Stimulated activated CD4-positive, alpha-beta T cell treated with anti-CD3 and anti-CD28 coated beads, Interleukin-1b, Interleukin-23, amount 100 ng/mL, for 4 hours (primary cell): ENCODE data around the gene BOD1L1.

ENCODE experiments used
- DNase-seq, 2 donors: peaks; one replicate each; pipeline ENCODE4 v3.0.0-alpha.2; 2020; ENCODE audit warnings: low read depth in 2 of 2

BOD1L1 gene

DNA sequence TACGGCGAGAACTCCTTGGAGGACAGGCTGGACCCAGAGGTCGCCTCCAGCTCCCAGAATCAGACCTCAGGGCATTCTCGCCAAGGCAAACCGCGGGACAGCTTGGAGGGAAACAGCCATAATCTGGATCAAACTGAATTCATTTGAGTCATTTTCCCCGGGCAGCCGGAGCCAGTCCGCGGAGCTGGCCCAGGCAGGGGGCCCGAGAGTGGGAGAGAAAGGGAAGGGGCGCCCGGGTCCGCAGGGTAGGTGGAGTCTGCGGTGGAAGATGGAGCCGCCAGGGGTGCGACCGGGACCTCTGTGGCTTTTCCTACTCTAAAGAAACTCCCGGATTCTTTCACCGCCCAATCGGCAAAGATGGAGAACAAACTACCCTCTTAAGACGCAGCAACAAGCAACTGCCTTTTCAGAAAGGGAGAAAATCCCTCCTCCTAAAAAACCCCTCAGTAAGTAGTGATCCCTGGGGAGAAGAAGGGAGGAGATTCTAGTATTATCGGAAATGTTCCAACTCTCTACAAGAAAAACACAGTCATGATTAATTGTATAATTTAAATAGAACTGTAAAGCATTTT, 88.4 kb downstream of the BOD1L1 start:
- DNase-seq: no peak

DNA sequence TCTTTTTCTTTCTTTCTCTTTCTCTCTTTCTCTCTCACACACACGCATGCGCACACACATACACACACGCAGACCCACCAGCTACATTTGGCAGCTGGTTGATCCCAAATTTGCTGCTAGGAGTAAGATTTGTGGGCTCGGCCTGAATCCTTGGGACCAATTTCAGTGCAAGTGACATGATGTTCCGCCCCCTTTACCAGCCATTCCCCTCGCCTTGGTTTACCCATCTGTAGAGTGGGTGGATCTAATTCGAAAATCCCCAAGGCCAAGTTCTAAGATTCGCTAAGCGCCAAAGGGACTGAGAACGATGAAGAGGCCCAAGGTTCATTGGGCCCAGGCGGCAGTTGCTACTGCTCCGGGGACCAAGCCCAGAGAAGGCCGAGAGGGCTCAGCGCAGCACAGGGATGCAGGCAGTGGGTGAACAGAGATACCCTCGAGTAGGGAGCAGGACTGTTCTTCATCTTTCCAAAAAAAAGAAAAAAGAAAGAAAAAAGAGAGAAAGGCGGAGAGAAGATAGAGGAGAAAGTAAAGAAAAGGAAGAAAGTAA, 89.0 kb downstream of the BOD1L1 start:
- DNase-seq: no peak

DNA sequence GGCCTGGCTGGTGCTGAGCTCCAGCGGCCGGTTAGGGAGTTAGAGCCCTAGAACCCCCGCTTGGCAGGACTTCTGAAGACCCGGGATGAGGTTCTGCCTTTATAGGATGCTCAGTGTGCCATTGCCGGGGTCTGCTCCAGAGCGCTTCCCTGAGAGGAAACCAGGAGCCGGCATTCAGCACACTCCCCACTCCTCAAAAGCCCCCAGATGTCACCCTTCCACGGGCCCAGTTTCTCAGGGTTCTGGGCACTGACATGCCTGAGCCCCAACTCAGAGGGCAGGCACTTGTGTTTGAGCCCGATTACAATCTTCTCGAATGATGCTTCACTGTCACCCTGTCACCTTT, 89.7 kb downstream of the BOD1L1 start:
- no peak for DNase-seq

DNA sequence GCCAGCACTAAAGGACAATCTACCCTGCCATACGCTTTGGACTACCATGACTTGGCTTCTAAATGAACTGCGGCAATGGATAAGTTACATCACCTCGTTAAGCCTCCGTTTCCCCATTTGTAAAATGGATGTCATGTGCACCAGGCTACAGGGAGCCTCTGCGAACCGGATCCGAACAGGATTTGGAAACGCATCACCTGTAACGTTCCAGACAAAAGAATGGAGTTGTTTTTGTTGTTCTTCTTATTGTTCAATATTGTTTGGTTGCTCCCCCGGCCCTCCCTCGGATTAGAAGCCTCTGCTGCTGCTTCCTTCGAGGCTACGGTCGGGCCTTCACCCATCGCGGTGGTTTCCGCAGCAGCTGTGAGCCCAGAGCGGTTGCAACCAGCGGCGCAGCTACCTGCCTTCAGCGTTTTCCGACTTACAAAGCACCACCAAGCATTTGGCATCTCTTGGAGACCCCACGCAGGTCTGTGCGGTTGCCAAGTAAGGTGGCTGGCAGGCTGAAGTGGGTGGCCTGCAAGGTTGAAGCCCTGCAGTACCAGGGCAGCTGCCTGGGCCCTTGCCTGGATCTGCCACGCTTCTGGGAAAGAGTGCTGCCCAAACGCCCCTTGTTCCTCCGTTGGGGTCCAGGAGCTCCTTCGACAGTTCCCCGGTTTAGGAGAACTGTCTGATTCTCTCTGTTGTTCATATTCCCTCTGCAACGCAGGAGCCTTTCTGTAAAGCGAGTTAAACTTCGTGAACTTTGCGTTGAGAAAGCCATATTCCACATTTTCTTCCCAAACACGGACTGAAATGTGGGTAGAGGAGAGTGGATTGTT, 90.3 kb downstream of the BOD1L1 start:
- no peak for DNase-seq

DNA sequence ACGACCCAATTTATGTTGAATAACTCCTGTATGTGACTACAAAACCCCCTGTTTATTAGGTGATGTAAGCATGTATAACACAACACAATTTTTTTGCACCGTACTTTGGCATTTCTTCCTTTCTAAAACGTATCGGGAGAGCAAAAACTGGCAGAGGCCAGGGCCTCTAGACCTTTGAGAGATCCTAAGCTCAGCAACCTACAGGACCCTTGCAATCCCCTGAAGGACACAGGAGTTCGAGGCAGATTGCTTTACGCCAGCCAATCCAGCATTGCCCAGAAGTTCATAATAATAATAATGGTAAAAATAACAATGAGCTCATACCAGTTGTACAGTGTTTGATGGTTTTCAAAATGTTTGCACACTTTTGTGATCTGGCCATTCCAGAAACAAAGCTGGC, 90.9 kb downstream of the BOD1L1 start:
- no peak for DNase-seq

DNA sequence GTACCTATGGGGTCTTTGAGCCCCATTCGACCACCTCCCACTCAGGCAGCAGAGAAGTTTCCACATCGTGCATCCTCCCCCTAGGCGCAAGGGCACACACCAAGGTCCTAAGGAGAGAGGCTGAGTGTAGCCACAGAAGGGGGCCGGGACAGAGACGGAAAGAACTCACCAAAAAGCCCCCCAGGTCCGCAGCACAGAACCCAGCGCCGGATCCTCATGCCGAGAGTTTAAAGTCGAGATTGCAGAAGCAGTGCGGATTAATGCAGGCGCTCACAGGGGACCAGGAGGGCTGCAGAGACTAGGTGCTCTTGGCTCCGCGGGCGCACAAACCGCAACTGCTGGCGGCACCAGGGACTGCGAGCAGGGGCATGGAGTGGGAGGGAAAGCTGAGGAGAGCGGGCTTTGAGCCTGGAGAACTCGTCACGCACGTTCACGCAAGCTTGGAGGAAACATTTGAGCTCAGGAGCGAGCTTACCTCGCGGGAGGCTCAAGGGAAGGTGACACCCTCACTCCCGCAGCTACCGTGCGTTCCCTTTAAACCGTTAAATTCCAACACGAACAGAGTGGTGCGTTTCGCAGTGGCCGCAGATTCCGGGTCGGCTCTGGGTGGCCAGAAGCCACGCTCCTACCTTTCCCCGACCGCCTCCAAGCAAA, 91.7 kb downstream of the BOD1L1 start:
- DNase-seq: no peak

DNA sequence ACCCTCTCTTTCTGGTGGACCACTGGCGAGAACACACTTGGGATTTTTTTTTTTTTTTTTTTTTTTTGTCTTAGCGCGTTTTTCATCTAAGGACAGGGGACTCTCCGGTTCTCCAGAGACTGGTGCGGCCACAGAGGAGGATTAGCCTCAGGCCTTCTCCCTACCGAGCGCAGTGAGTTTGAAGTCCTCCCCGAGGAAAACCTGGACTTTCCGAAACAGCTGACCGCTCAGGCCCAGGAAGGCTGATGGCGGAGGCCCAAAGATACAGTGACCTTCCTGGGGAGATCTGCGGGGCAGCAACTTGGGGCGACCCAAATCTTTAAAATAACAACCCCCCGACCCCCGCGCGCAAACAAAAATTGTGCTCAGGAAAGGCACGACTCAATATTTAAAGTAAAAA, 92.4 kb downstream of the BOD1L1 start:
- DNase-seq: no peak

DNA sequence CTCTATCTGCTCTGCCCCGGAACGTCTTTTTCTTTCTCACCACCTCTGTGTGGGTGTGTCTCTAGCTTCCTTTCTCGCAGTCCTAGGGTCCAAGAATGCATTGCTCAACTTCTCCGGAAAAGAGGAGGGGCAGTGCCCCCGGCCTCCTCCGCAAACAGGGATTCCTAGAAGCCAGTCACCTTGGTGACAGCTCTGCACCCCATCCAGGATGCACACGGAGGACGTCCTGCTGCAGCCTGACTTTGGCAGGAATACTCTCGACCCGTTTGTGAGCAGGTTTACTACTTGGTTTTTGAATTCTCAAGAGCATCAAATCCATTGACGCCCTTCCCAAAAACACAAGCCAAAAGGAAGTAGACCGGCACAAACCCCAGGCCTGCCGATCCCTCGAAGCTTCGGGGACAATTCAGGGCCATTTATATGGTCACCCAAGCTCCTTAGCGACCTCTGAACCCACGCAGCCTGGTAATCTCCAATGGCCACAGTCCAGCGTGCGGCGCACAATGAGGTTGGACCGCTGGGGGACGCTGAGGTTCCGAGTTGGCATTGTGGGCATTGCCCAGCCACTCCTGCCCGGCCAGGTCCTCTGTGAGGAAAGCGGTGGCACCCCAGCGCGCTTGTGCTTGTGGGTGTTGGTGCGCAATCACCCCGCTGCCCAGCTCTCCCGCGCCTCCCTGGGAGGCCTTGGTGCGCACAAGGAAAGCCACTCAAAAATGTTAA, 93.0 kb downstream of the BOD1L1 start:
- no peak for DNase-seq

DNA sequence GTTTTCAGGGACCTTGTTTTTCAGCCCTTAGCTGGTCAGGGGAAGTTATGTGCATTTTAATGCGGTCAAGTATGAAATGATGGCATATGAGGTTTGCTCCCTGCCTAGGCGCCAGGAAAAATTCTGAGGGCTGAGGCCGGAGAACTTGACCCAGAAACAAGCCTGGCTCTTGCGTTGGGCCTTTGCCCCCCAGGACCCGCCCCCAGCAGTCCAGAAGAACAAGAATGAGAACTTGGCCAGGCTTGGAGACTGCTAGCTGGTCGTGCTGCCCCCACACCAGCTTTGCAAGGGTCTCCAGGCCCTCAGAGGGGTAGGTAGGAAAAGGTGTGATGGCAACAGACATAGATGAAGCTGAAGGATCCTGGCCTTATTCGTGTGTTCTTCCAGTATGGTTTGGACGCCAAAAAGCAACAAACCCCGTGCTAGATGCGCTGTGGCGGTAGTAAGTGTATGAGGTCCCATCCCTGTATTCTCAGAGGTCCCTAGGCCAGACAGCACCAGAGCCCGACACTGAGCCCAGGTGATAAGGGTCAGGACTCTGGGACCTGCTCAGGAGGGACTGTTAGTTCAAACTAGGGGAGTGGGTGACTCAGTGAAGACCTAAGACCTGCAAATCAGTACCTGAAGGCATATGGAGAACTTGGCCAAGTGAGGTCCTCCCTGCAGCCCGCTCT, 93.7 kb downstream of the BOD1L1 start:
- DNase-seq: no peak

GRCh38 chr4:13531625-13531998, 95.9 kb downstream of the BOD1L1 start:
- DNase-seq: no peak

GRCh38 chr4:13530823-13531624, 96.5 kb downstream of the BOD1L1 start:
- no peak for DNase-seq

DNA sequence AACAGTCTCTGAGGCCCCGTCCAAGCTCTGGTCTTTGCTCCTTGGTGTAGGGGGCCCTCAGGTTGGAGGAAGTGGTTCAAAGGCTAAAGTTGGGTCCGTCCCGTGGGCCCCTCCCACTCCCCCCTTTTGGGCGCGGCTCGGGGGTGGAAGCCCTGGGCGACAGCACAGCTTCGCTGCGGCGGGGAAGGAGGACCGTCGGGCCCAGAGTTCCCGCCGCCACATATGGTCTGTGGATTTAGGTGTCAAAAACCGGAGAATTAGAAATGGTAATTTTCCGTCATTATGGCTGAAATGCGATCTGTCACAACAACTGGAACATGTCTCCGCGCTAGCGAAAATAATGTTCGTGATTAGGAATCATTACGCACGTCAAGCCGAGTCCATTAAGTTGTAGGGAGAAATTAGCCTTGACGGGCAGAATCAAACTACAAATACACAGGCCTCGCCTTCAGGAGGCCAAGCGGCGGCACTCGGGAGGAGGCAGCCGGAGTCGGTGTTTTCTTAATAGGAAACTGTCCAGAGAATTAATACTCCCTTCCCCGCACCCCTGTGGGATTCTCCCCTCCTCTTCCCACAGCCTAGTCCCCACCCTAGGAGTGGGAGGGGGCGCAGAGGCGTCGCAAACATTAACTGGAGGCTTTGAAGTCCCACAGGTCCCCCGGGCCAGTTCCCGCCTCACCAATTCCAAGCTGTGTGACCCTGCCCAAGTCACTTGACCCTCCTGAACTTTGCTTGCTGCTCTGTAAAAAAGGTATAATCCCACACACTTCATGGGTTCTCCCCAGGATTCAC, 98.2 kb downstream of the BOD1L1 start:
- no peak for DNase-seq

GRCh38 chr4:13528821-13529127, 98.8 kb downstream of the BOD1L1 start:
- DNase-seq: no peak

- no peak for DNase-seq
Measured at GRCh38 chr4:13527981-13528820, 99.3 kb downstream of the BOD1L1 start.

DNA sequence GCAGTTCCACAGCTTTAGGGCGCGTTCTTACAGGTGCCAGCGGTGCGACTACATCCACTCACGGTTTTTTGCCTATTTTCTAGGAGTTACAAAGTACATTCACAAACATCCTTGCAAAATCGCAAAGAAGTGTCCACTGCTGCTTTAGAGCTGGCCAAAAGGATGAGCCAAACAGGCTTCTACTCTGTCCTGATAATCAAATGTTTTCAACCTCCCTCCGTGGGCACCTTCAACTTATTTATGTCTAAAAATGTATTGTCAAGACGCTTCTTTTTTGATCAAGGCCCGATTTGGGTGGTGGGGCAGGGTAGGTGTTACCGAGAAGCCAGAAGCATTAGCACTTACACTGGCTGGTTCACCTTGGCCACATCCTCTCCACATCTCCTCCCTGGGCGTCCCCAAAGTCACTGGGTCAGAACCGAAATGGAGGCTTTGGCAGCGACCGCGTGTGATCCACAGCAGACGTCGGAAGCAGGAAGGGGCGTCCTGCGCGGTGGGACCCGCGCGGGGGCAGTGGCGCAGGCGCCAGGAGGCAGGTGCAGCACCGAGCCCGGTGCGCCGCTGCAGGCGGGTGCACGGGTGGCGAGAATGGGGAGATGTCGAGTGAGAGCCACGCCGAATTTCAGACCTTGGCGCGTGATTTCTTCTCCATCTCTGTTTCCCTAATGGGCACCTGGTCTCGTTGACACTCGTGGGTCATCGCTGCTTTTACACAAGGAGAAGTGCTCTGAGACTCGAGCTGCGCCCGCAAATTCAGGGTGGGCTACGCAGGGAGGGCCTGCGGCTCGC, 100.1 kb downstream of the BOD1L1 start:
- no peak for DNase-seq

DNA sequence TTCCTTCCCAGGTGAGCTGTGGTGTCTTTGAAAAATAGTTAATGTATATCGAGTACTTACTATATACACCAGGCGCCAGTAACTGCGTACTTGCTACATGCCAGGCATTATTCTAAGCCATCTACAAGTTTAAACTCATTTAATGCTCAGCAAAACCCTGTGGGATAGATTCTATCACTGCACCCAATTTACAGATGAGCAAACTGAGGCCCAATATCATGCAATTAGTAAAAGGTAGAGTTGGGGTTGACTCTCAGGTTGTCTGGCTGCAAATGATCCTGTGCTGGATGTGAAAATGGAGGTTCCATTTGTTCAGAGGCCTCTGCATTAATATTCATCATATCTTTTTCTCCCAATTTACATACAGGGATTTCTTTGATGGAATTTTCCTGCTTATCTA, 100.9 kb downstream of the BOD1L1 start:
- no peak for DNase-seq

DNA sequence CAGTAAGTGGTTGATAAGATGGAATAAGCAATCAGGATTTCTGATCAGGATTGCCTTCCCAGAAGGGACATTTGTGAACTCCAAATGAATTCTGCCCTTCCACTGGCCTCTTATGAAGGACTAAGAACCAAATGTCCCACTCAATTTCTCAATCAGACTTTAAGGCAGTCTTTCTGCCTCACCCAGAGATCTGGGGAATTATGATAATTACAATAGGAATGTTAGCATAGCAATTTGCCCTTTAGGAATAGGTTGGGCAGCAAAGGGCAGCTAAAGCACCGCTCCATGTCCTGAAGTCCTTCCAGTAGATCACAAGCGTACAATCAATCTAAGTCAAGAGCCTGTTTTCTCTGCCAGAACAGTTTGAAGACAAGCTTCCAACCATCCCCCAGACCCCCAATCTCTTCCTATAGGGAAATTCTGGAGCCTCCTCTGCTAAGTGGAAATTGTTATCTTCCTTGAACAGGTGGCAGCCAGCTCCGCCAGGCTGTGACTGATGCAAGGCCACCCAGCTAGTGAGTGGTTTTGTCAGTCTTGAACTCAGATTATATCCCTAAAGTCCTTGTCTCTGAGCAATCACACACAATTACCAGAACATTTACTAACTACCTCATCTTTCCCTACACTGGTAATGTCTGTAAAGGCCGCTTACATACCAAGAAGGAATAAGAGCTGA, 101.8 kb downstream of the BOD1L1 start:
- no peak for DNase-seq
